ENCODE measurements around the gene SMR3B. TPM values are rescaled to one million over a fixed set of nuclear protein-coding genes. Genes with fewer than 3 reads are reported as not detected.

The SMR3B gene
- total and polyA plus RNA-seq, 2 donors from 2014 or later = not detected

DNA sequence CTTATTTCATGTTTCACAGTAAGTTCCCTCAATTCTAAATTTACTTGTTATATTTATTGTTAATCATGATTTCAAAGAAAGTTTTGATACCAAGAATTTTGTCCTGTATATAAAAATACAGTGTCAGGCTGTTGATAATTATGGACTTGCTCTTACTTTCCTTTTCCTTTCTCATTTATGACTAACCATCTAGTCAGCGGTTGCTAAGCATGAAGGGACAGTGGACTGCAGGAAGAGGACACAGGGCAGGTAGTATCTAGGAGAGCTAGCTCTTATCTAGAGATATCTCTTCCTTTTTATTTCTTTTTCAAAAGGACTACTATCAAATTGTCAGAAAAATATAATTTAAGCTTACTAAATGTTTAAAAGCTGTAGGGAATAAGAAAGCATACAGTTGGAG lies 16.4 kb downstream of the SMR3B start:
- H3K4me1 ChIP-seq (ENCODE audit: control insufficient read depth in 2 of 3, insufficient read depth in 2 of 3, low read depth in 1 of 3, low read length in 3 of 3) = no peaks in the 10 kb centered on the region
- H3K27me3 ChIP-seq (ENCODE audit: control insufficient read depth, insufficient read depth, low read length) = no peaks in the 10 kb centered on the region
- intact Hi-C loops (cut with DNase I) = no loop called here
- H3K27ac ChIP-seq (ENCODE audit: low read depth in 2 of 2, low read length in 2 of 2) = no peak overlapping the region
- H3K9me3 ChIP-seq (ENCODE audit: control insufficient read depth in 2 of 3, insufficient read depth in 1 of 3, low read length in 3 of 3) = no peaks in the 10 kb centered on the region
- TF ChIP-seq, protein P1, sequence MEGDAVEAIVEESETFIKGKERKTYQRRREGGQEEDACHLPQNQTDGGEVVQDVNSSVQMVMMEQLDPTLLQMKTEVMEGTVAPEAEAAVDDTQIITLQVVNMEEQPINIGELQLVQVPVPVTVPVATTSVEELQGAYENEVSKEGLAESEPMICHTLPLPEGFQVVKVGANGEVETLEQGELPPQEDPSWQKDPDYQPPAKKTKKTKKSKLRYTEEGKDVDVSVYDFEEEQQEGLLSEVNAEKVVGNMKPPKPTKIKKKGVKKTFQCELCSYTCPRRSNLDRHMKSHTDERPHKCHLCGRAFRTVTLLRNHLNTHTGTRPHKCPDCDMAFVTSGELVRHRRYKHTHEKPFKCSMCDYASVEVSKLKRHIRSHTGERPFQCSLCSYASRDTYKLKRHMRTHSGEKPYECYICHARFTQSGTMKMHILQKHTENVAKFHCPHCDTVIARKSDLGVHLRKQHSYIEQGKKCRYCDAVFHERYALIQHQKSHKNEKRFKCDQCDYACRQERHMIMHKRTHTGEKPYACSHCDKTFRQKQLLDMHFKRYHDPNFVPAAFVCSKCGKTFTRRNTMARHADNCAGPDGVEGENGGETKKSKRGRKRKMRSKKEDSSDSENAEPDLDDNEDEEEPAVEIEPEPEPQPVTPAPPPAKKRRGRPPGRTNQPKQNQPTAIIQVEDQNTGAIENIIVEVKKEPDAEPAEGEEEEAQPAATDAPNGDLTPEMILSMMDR (IDR thresholded peaks at IDR 0.05; ENCODE audit: borderline replicate concordance, extremely low read depth, insufficient read depth) = no peak
- no peak overlapping the region for H3K9ac ChIP-seq (ENCODE audit: low read length in 3 of 3)
- FAIRE-seq = no peak
- no peak overlapping the region for H3K4me3 ChIP-seq (ENCODE audit: low read length in 3 of 3)
- DNase-seq = no peak
- H3K36me3 ChIP-seq (ENCODE audit: control insufficient read depth in 2 of 3, insufficient read depth in 3 of 3, low read length in 3 of 3) = no peaks in the 10 kb centered on the region

DNA sequence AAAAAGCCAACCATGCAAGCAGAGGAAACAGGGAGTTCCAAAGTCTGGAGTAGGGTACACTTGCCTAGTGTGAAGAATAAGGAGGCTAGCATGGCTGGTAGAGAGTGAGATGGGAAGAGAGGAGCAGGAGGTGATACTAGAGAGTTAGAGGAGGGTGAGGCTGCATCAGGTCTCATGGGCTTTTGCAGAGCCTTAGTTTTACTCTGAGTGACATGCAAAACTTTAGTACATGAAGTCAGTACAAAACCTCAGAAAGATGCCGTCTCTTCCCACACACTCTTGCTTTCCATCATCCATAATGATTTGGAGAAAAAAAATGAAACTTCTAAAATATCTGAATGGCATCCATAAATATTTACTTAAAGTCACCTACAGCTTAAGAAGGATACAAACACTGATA lies 19.8 kb downstream of the SMR3B start:
- Histone ChIP-seq H3K36me3 (ENCODE audit: control insufficient read depth in 2 of 3, insufficient read depth in 3 of 3, low read length in 3 of 3) (no peaks in the 10 kb centered on the region), H3K27me3 (ENCODE audit: control insufficient read depth, insufficient read depth, low read length) (no peaks in the 10 kb centered on the region), H3K27ac (ENCODE audit: low read depth in 2 of 2, low read length in 2 of 2) (no peak overlapping the region), H3K9me3 (ENCODE audit: control insufficient read depth in 2 of 3, insufficient read depth in 1 of 3, low read length in 3 of 3) (no peaks in the 10 kb centered on the region), H3K4me3 (ENCODE audit: low read length in 3 of 3) (no peak overlapping the region), H3K4me1 (ENCODE audit: control insufficient read depth in 2 of 3, insufficient read depth in 2 of 3, low read depth in 1 of 3, low read length in 3 of 3) (no peaks in the 10 kb centered on the region), H3K9ac (ENCODE audit: low read length in 3 of 3) (no peak overlapping the region)
- no peak for FAIRE-seq
- no peak for DNase-seq
- TF ChIP-seq, protein P1 (IDR thresholded peaks at IDR 0.05; ENCODE audit: borderline replicate concordance, extremely low read depth, insufficient read depth) = no peak
- intact Hi-C loops (cut with DNase I) = no loop called here

DNA sequence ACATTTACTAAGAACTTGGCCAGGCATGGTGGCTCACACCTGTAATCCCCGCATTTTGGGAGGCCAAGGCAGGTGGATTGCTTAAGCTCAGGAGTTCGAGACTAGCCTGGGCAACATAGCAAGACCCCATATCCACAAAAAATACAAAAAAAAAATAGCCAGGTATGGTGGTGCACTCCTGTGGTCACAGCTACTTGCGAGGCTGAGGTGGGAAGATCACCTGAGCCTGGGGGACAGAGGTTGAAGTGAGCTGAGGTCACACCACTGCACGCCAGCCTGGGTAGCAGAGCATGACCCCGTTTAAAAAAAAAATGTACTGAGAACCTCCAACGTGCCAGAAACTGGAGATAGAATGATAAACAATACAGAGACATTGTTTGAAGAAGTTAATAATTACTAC lies 22.8 kb downstream of the SMR3B start:
- no peak overlapping the region for H3K4me3 ChIP-seq (ENCODE audit: low read length in 3 of 3)
- TF ChIP-seq, protein P1 (IDR thresholded peaks at IDR 0.05; ENCODE audit: borderline replicate concordance, extremely low read depth, insufficient read depth) = no peak
- no peak overlapping the region for H3K9ac ChIP-seq (ENCODE audit: low read length in 3 of 3)
- intact Hi-C loops (cut with DNase I) = no loop called here
- H3K27ac ChIP-seq (ENCODE audit: low read depth in 2 of 2, low read length in 2 of 2) = no peak overlapping the region
- no peaks in the 10 kb centered on the region for H3K9me3 ChIP-seq (ENCODE audit: control insufficient read depth in 2 of 3, insufficient read depth in 1 of 3, low read length in 3 of 3)
- no peaks in the 10 kb centered on the region for H3K36me3 ChIP-seq (ENCODE audit: control insufficient read depth in 2 of 3, insufficient read depth in 3 of 3, low read length in 3 of 3)
- H3K27me3 ChIP-seq (ENCODE audit: control insufficient read depth, insufficient read depth, low read length) = no peaks in the 10 kb centered on the region
- H3K4me1 ChIP-seq (ENCODE audit: control insufficient read depth in 2 of 3, insufficient read depth in 2 of 3, low read depth in 1 of 3, low read length in 3 of 3) = no peaks in the 10 kb centered on the region
- FAIRE-seq = no peak
- DNase-seq = no peak

DNA sequence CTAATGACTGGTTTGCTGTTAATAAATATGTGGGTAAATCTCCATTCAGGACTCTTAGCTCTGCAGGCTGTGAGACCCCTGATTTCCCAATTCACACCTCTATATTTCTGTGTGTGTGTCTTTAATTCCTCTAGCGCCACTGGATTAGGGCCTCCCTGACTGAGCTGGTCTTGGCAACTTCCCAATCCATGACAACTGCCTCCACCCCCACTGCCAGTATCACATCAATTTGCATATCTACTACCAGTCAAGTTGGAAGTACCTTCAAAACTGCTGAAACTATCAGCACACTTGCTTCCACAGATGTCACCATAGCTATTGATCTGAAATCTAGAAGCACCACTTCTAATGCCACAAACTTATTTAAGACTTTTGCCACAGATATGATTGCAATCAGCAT lies 42.4 kb downstream of the SMR3B start:
- TF ChIP-seq, protein P1 (IDR thresholded peaks at IDR 0.05; ENCODE audit: borderline replicate concordance, extremely low read depth, insufficient read depth) = no peak
- intact Hi-C loops (cut with DNase I) = no loop called here
- DNase-seq (no peak), FAIRE-seq (no peak)
- Histone ChIP-seq H3K9me3 (ENCODE audit: control insufficient read depth in 2 of 3, insufficient read depth in 1 of 3, low read length in 3 of 3) (peaks cover 0 to 3% (median 0%) of the 10 kb centered on the region in 3 donors), H3K9ac (ENCODE audit: low read length in 3 of 3) (no peak overlapping the region), H3K27me3 (ENCODE audit: control insufficient read depth, insufficient read depth, low read length) (no peaks in the 10 kb centered on the region), H3K4me1 (ENCODE audit: control insufficient read depth in 2 of 3, insufficient read depth in 2 of 3, low read depth in 1 of 3, low read length in 3 of 3) (no peaks in the 10 kb centered on the region), H3K27ac (ENCODE audit: low read depth in 2 of 2, low read length in 2 of 2) (no peak overlapping the region), H3K4me3 (ENCODE audit: low read length in 3 of 3) (no peak overlapping the region), H3K36me3 (ENCODE audit: control insufficient read depth in 2 of 3, insufficient read depth in 3 of 3, low read length in 3 of 3) (no peaks in the 10 kb centered on the region)

All from kidney (tissue), 14 donors.